DLD1 (cell line): ENCODE data around the gene CAMTA1.

ENCODE experiments used
- in situ Hi-C: cut with HindIII; loops from 2 replicates; pipeline ENCODE4 v1.10.0; 2017; ENCODE audit warnings: low sequenced_read_pairs

The CAMTA1 gene

GRCh38 chr1:7095343-7095964 lies 310.2 kb downstream of the CAMTA1 start:
- in situ Hi-C loops, result no loop called here

- in situ Hi-C loops, result no loop called here
These were observed 312.8 kb downstream of the CAMTA1 start for GRCh38 chr1:7097938-7098592.

- in situ Hi-C loops, result no loop called here
These were observed 313.4 kb downstream of the CAMTA1 start for GRCh38 chr1:7098641-7099040.

- in situ Hi-C loops, result no loop called here
These were observed 315.2 kb downstream of the CAMTA1 start for GRCh38 chr1:7100479-7100878.

GRCh38 chr1:7101187-7101586 lies 315.9 kb downstream of the CAMTA1 start:
- in situ Hi-C loops, result no loop called here

- in situ Hi-C loops, result no loop called here
These were observed 318.1 kb downstream of the CAMTA1 start for GRCh38 chr1:7103361-7103782.

- in situ Hi-C loops, result no loop called here
These were observed 318.6 kb downstream of the CAMTA1 start for GRCh38 chr1:7103874-7104273.

- in situ Hi-C loops, result no loop called here
These were observed 319.1 kb downstream of the CAMTA1 start for GRCh38 chr1:7104339-7104738.

GRCh38 chr1:7105269-7105668 lies 320.0 kb downstream of the CAMTA1 start:
- in situ Hi-C loops, result no loop called here

GRCh38 chr1:7106442-7107108 lies 321.3 kb downstream of the CAMTA1 start:
- in situ Hi-C loops, result no loop called here

GRCh38 chr1:7107109-7107830 lies 322.0 kb downstream of the CAMTA1 start:
- in situ Hi-C loops, result no loop called here

- in situ Hi-C loops, result no loop called here
These were observed 323.0 kb downstream of the CAMTA1 start for GRCh38 chr1:7108251-7108650.

GRCh38 chr1:7109901-7110300 lies 324.6 kb downstream of the CAMTA1 start:
- in situ Hi-C loops, result no loop called here

- in situ Hi-C loops, result no loop called here
These were observed 325.1 kb downstream of the CAMTA1 start for GRCh38 chr1:7110321-7110720.

GRCh38 chr1:7111853-7112252 lies 326.6 kb downstream of the CAMTA1 start:
- in situ Hi-C loops, result no loop called here

GRCh38 chr1:7113136-7113535 lies 327.9 kb downstream of the CAMTA1 start:
- in situ Hi-C loops, result no loop called here

GRCh38 chr1:7113822-7114221 lies 328.6 kb downstream of the CAMTA1 start:
- in situ Hi-C loops, result no loop called here

GRCh38 chr1:7116001-7116400 lies 330.7 kb downstream of the CAMTA1 start:
- in situ Hi-C loops, result no loop called here

- in situ Hi-C loops, result no loop called here
These were observed 332.4 kb downstream of the CAMTA1 start for GRCh38 chr1:7117399-7118281.

- in situ Hi-C loops, result no loop called here
These were observed 333.9 kb downstream of the CAMTA1 start for GRCh38 chr1:7119156-7119555.
